GM23338 (cell line): ENCODE results near the gene SPRY1. TPM values are rescaled to one million over a fixed set of nuclear protein-coding genes. Genes with fewer than 3 reads are reported as not detected.

ENCODE experiments used
- ATAC-seq: fragments of 200-7000 bp; cut with Tn5 transposase; 3 replicates; pipeline ENCODE4 v1.9.1; 2020
- DNase-seq: peaks from one replicate; pipeline ENCODE4 v3.0.0-alpha.2; 2015; ENCODE audit warnings: low spot score
- H2AFZ ChIP-seq: fragments of 200-600 bp; sonication (generic); 2 replicates; pipeline ENCODE4 v1.8.0; 2016; ENCODE audit warnings: antibody characterized with exemption, mild to moderate bottlenecking, moderate library complexity
- H3F3A ChIP-seq: fragments of 200-600 bp; sonication (generic); replicated peaks from 2 replicates; pipeline ENCODE4 v1.8.0; 2017; ENCODE audit warnings: antibody characterized with exemption, mixed run types, low read depth
- H3K27ac ChIP-seq: fragments of 200-600 bp; sonication (generic); 2 replicates; pipeline ENCODE4 v1.6.1; 2016; ENCODE audit warnings: low read depth
- H3K27me3 ChIP-seq: fragments of 200-600 bp; sonication (generic); 2 replicates; pipeline ENCODE4 v1.8.0; 2016; ENCODE audit warnings: mild to moderate bottlenecking, mixed run types, moderate library complexity; ENCODE audit not compliant: insufficient read depth
- H3K36me3 ChIP-seq: fragments of 200-600 bp; sonication (generic); 2 replicates; pipeline ENCODE4 v1.8.0; 2016; ENCODE audit warnings: mild to moderate bottlenecking; ENCODE audit not compliant: insufficient read depth
- H3K4me1 ChIP-seq: fragments of 200-600 bp; sonication (generic); 2 replicates; pipeline ENCODE4 v1.8.0; 2016; ENCODE audit warnings: mild to moderate bottlenecking, moderate library complexity; ENCODE audit not compliant: insufficient read depth
- H3K4me2 ChIP-seq: fragments of 200-600 bp; sonication (generic); 2 replicates; pipeline ENCODE4 v1.7.1; 2017; ENCODE audit warnings: mixed run types
- H3K4me3 ChIP-seq: fragments of 200-600 bp; sonication (generic); 2 replicates; pipeline ENCODE4 v1.6.1; 2016; ENCODE audit warnings: mixed run types
- H3K79me2 ChIP-seq: fragments of 200-600 bp; sonication (generic); replicated peaks from 2 replicates; pipeline ENCODE4 v1.8.0; 2017; ENCODE audit warnings: mild to moderate bottlenecking; ENCODE audit not compliant: insufficient read depth
- H3K9me2 ChIP-seq: fragments of 200-600 bp; sonication (generic); 2 replicates; pipeline ENCODE4 v1.8.0; 2017; ENCODE audit not compliant: insufficient read depth
- H4K20me1 ChIP-seq: fragments of 200-600 bp; sonication (generic); replicated peaks from 2 replicates; pipeline ENCODE4 v1.8.0; 2017; ENCODE audit warnings: mild to moderate bottlenecking; ENCODE audit not compliant: insufficient read depth
- H3K27ac Mint-ChIP-seq: 2 replicates; pipeline ENCODE4 v1.8.0; 2020; ENCODE audit warnings: inconsistent platforms, mild to moderate bottlenecking, moderate library complexity, mixed read lengths
- H3K27me3 Mint-ChIP-seq: 3 replicates; pipeline ENCODE4 v1.8.0; 2022; ENCODE audit warnings: low read depth, mild to moderate bottlenecking, moderate library complexity, mixed read lengths, inconsistent platforms; ENCODE audit not compliant: insufficient read depth, poor library complexity
- H3K36me3 Mint-ChIP-seq: 3 replicates; pipeline ENCODE4 v1.8.0; 2021; ENCODE audit warnings: low read depth, mild to moderate bottlenecking, inconsistent platforms, moderate library complexity, mixed read lengths
- H3K4me1 Mint-ChIP-seq: 3 replicates; pipeline ENCODE4 v1.8.0; 2020; ENCODE audit warnings: mild to moderate bottlenecking, inconsistent platforms, mixed read lengths
- H3K4me3 Mint-ChIP-seq: 3 replicates; pipeline ENCODE4 v1.8.0; 2021; ENCODE audit warnings: moderate library complexity, mild to moderate bottlenecking, inconsistent platforms, mixed read lengths
- H3K9me3 Mint-ChIP-seq: 3 replicates; pipeline ENCODE4 v1.8.0; 2020; ENCODE audit warnings: moderate library complexity, mild to moderate bottlenecking, inconsistent platforms, mixed read lengths
- CREB1 ChIP-seq: fragments of 250-450 bp; sonication (Bioruptor Pico); IDR thresholded peaks from 2 replicates; pipeline ENCODE4 v1.5.0; 2020; ENCODE audit warnings: low read depth, mild to moderate bottlenecking, moderate library complexity
- CTCF ChIP-seq, 2 experiments: fragments of 200-600 bp in 1 of 2; sonication (generic) in 1 of 2; conservative IDR thresholded peaks; 2 replicates each; pipeline versions ENCODE4 v1.5.1 to v1.6.1; 2016 to 2017; ENCODE audit warnings: antibody characterized with exemption in 2 of 2, low read depth in 2 of 2, mild to moderate bottlenecking in 2 of 2, moderate library complexity in 1 of 2
- ETS1 ChIP-seq: IDR thresholded peaks from 2 replicates; pipeline ENCODE4 v1.6.1; 2016; ENCODE audit warnings: antibody characterized with exemption
- EZH2 ChIP-seq: fragments of 200-600 bp; sonication (generic); IDR thresholded peaks from one replicate; pipeline ENCODE4 v1.8.0; 2017; ENCODE audit warnings: antibody characterized with exemption, mild to moderate bottlenecking, low read depth; ENCODE audit not compliant: unreplicated experiment
- EZH2phosphoT487 ChIP-seq: fragments of 200-600 bp; sonication (generic); IDR thresholded peaks from one replicate; pipeline ENCODE4 v1.8.1; 2018; ENCODE audit warnings: antibody characterized with exemption; ENCODE audit not compliant: unreplicated experiment
- NANOG ChIP-seq: IDR thresholded peaks from 2 replicates; pipeline ENCODE4 v1.6.1; 2016; ENCODE audit warnings: antibody characterized with exemption, borderline replicate concordance
- POLR2AphosphoS5 ChIP-seq: IDR thresholded peaks from 2 replicates; pipeline ENCODE4 v1.6.1; 2016; ENCODE audit warnings: antibody characterized with exemption, low read depth
- REST ChIP-seq: IDR thresholded peaks from one replicate; pipeline ENCODE4 v1.6.1; 2018; ENCODE audit warnings: antibody characterized with exemption; ENCODE audit not compliant: unreplicated experiment
- STAT1 ChIP-seq: IDR thresholded peaks from one replicate; pipeline ENCODE4 v1.6.1; 2016; ENCODE audit warnings: antibody characterized with exemption; ENCODE audit not compliant: unreplicated experiment
- ZNF114 ChIP-seq: fragments of 250-450 bp; sonication (Bioruptor Pico); IDR thresholded peaks from 2 replicates; pipeline ENCODE4 v1.5.0; 2020; ENCODE audit warnings: mild to moderate bottlenecking, moderate library complexity
- ZNF331 ChIP-seq: fragments of 250-450 bp; sonication (Bioruptor Pico); IDR thresholded peaks from 2 replicates; pipeline ENCODE4 v1.5.0; 2020; ENCODE audit warnings: low read depth, mild to moderate bottlenecking, moderate library complexity
- ZNF462 ChIP-seq: fragments of 250-450 bp; sonication (Bioruptor Pico); IDR thresholded peaks from 2 replicates; pipeline ENCODE4 v1.5.0; 2020; ENCODE audit warnings: mild to moderate bottlenecking, moderate library complexity
- polyA plus RNA-seq: library from polyadenylated mRNA; unstranded; fragments of >200 nt; fragmentation: Nextera tagmentation; extraction: Ambion mirVana; gene quantifications from 2 replicates; pipeline ENCODE4 v1.2.1, GENCODE V29; 2016
- total RNA-seq: library from RNA; depleted of rRNA; stranded (reverse); fragments of >200 nt; shearing (Covaris generic); gene quantifications from 2 replicates; pipeline ENCODE4 v1.2.3, GENCODE V29; 2014

Gene SPRY1
- total and polyA plus RNA-seq, 2 experiments from 2014 or later, result 62.8 to 103 TPM

GRCh38 chr4:123353656-123354055 is 42.9 kb upstream of the SPRY1 start:
- H4K20me1 ChIP-seq, result no peaks in the 10 kb centered on the region
- no peak overlapping the region for H2AFZ ChIP-seq
- H3K4me1 Mint-ChIP-seq, result peaks cover 11% of the 10 kb centered on the region
- H3K27ac Mint-ChIP-seq, result no peak overlapping the region
- no peaks in the 10 kb centered on the region for H3K36me3 ChIP-seq
- 0 out of 2 replicates have a peak, but pooled peaks cover 2% of the 10 kb centered on the region for H3K4me1 ChIP-seq
- H3K79me2 ChIP-seq, result no peaks in the 10 kb centered on the region
- ATAC-seq (no peak), DNase-seq (no peak)
- H3K36me3 Mint-ChIP-seq, result no peaks in the 10 kb centered on the region
- H3K4me3 ChIP-seq, result no peak overlapping the region
- no peak overlapping the region for H3K4me2 ChIP-seq
- no peak overlapping the region for H3K27ac ChIP-seq
- no peaks in the 10 kb centered on the region for H3K9me3 Mint-ChIP-seq
- H3K4me3 Mint-ChIP-seq, result no peak overlapping the region
- H3K27me3 ChIP-seq, result no peaks in the 10 kb centered on the region
- no peak for TF ChIP-seq NANOG
- TF ChIP-seq STAT1, result no peak
- no peak for TF ChIP-seq POLR2AphosphoS5
- TF ChIP-seq EZH2phosphoT487, result no peak
- no peak for TF ChIP-seq EZH2
- TF ChIP-seq REST, result no peak
- no peak for TF ChIP-seq ZNF114 (CRISPR knock-in tag)
- no peak for TF ChIP-seq CREB1 (CRISPR knock-in tag)
- no peak for TF ChIP-seq ZNF331
- no peak for TF ChIP-seq ZNF462 (CRISPR knock-in tag)
- no peak for TF ChIP-seq ETS1
- TF ChIP-seq CTCF (conservative IDR thresholded peaks at IDR 0.05; ENCODE audit: low read depth in 2 of 2), result no peak
- no peaks in the 10 kb centered on the region for H3F3A ChIP-seq
- peaks cover 4% of the 10 kb centered on the region for H3K27me3 Mint-ChIP-seq
- H3K9me2 ChIP-seq, result 0 out of 2 replicates have a peak, but pooled peaks cover 2% of the 10 kb centered on the region
